H9 (cell line): ENCODE results near the gene SETD7. TPM values are rescaled to one million over a fixed set of nuclear protein-coding genes. Genes with fewer than 3 reads are reported as not detected.

ENCODE experiments used
- DNase-seq: peaks from one replicate; pipeline ENCODE4 v3.0.0-alpha.2; 2017
- H2AFZ ChIP-seq: one replicate; pipeline ENCODE4 v1.6.1; 2013; ENCODE audit warnings: mild to moderate bottlenecking, low read length, control low read depth, moderate library complexity
- H2AK5ac ChIP-seq: 2 replicates; pipeline ENCODE4 v1.6.1; 2013; ENCODE audit warnings: low read length, control low read depth, mixed read lengths; ENCODE audit not compliant: insufficient read length
- H2BK120ac ChIP-seq: one replicate; pipeline ENCODE4 v1.6.1; 2013; ENCODE audit warnings: low read depth, mild to moderate bottlenecking, low read length, control low read depth, inconsistent platforms; ENCODE audit not compliant: poor library complexity, severe bottlenecking
- H2BK12ac ChIP-seq: 2 replicates; pipeline ENCODE4 v1.6.1; 2013; ENCODE audit warnings: low read length, control low read depth, mixed read lengths, low read depth; ENCODE audit not compliant: insufficient read length
- H2BK15ac ChIP-seq: 2 replicates; pipeline ENCODE4 v1.6.1; 2013; ENCODE audit warnings: low read depth, low read length, control low read depth
- H2BK20ac ChIP-seq: one replicate; pipeline ENCODE4 v1.6.1; 2013; ENCODE audit warnings: low read depth, mild to moderate bottlenecking, low read length, control low read depth, inconsistent platforms; ENCODE audit not compliant: poor library complexity, severe bottlenecking
- H2BK5ac ChIP-seq: 2 replicates; pipeline ENCODE4 v1.6.1; 2013; ENCODE audit warnings: low read length, control low read depth, mixed read lengths; ENCODE audit not compliant: insufficient read length
- H3K14ac ChIP-seq: 2 replicates; pipeline ENCODE4 v1.6.1; 2013; ENCODE audit warnings: low read length, control low read depth; ENCODE audit not compliant: insufficient read depth
- H3K18ac ChIP-seq: 2 replicates; pipeline ENCODE4 v1.6.1; 2013; ENCODE audit warnings: low read depth, mild to moderate bottlenecking, mixed read lengths, low read length, control low read depth; ENCODE audit not compliant: insufficient read length
- H3K23ac ChIP-seq: 2 replicates; pipeline ENCODE4 v1.6.1; 2013; ENCODE audit warnings: low read length, control low read depth, mixed read lengths, low read depth; ENCODE audit not compliant: insufficient read length
- H3K23me2 ChIP-seq: 2 replicates; pipeline ENCODE4 v1.6.1; 2013; ENCODE audit warnings: low read depth, mild to moderate bottlenecking, mixed read lengths, low read length, control low read depth; ENCODE audit not compliant: insufficient read length, poor library complexity, severe bottlenecking
- H3K27ac ChIP-seq: 2 replicates; pipeline ENCODE4 v1.5.1; 2013; ENCODE audit warnings: low read length, control low read depth, mixed read lengths, low read depth; ENCODE audit not compliant: insufficient read length
- H3K27me3 ChIP-seq: 2 replicates; pipeline ENCODE4 v1.6.1; 2013; ENCODE audit warnings: low read length, control low read depth, inconsistent platforms; ENCODE audit not compliant: insufficient read depth
- H3K4ac ChIP-seq: 2 replicates; pipeline ENCODE4 v1.6.1; 2013; ENCODE audit warnings: low read depth, mild to moderate bottlenecking, control low read depth, inconsistent platforms, low read length, moderate library complexity
- H3K4me1 ChIP-seq: 2 replicates; pipeline ENCODE4 v1.6.1; 2013; ENCODE audit warnings: low read length, control low read depth, inconsistent platforms; ENCODE audit not compliant: insufficient read depth
- H3K4me2 ChIP-seq: 2 replicates; pipeline ENCODE4 v1.6.1; 2013; ENCODE audit warnings: low read length, control low read depth, mixed read lengths; ENCODE audit not compliant: insufficient read length, insufficient read depth
- H3K56ac ChIP-seq: 2 replicates; pipeline ENCODE4 v1.6.1; 2013; ENCODE audit warnings: low read depth, mild to moderate bottlenecking, mixed read lengths, low read length, control low read depth; ENCODE audit not compliant: insufficient read length
- H3K79me1 ChIP-seq: 2 replicates; pipeline ENCODE4 v1.6.1; 2013; ENCODE audit warnings: low read depth, mild to moderate bottlenecking, moderate library complexity, low read length, control low read depth, inconsistent platforms; ENCODE audit not compliant: insufficient read depth, poor library complexity, severe bottlenecking
- H3K79me2 ChIP-seq: 2 replicates; pipeline ENCODE4 v1.6.1; 2013; ENCODE audit warnings: low read length, control low read depth, inconsistent platforms; ENCODE audit not compliant: insufficient read depth
- H3K9ac ChIP-seq: 2 replicates; pipeline ENCODE4 v1.6.1; 2013; ENCODE audit warnings: low read length, control low read depth, mixed read lengths; ENCODE audit not compliant: insufficient read length; ENCODE audit errors: extremely low read depth
- H3K9me3 ChIP-seq: one replicate; pipeline ENCODE4 v1.6.1; 2013; ENCODE audit warnings: low read depth, low read length, inconsistent platforms; ENCODE audit not compliant: control insufficient read depth
- H3T11ph ChIP-seq: one replicate; pipeline ENCODE4 v1.6.1; 2013; ENCODE audit warnings: mild to moderate bottlenecking, low read length, control low read depth, inconsistent platforms
- H4K20me1 ChIP-seq: one replicate; pipeline ENCODE4 v1.6.1; 2013; ENCODE audit not compliant: control insufficient read depth, insufficient read length, insufficient read depth
- H4K5ac ChIP-seq: 2 replicates; pipeline ENCODE4 v1.6.1; 2013; ENCODE audit warnings: low read depth, mild to moderate bottlenecking, mixed read lengths, low read length, control low read depth; ENCODE audit not compliant: insufficient read length
- H4K8ac ChIP-seq: replicated peaks from 2 replicates; pipeline ENCODE4 v1.6.1; 2013; ENCODE audit warnings: low read length, control low read depth, mixed read lengths, low read depth; ENCODE audit not compliant: insufficient read length
- H4K91ac ChIP-seq: 2 replicates; pipeline ENCODE4 v1.6.1; 2013; ENCODE audit warnings: low read depth, mild to moderate bottlenecking, moderate library complexity, mixed read lengths, low read length, control low read depth; ENCODE audit not compliant: insufficient read length
- H3K27ac Mint-ChIP-seq, 3 experiments: 2 replicates in 2 of 3; 3 replicates in 1 of 3; pipeline ENCODE4 v1.8.0; 2020 to 2021; ENCODE audit warnings: mixed read lengths in 3 of 3, mild to moderate bottlenecking in 1 of 3, moderate library complexity in 1 of 3
- H3K27me3 Mint-ChIP-seq: 2 replicates; pipeline ENCODE4 v1.8.0; 2021; ENCODE audit warnings: low read depth, mild to moderate bottlenecking, moderate library complexity, mixed read lengths
- H3K36me3 Mint-ChIP-seq, 3 experiments: 2 replicates in 2 of 3; 3 replicates in 1 of 3; pipeline ENCODE4 v1.8.0; 2020 to 2021; ENCODE audit warnings: low read depth in 3 of 3, mixed read lengths in 3 of 3; ENCODE audit not compliant: insufficient read depth in 1 of 3
- H3K4me1 Mint-ChIP-seq, 2 experiments: 2 replicates each; pipeline ENCODE4 v1.8.0; 2020; ENCODE audit warnings: mixed read lengths in 2 of 2
- H3K4me3 Mint-ChIP-seq, 2 experiments: 2 replicates in 1 of 2; 3 replicates in 1 of 2; pipeline ENCODE4 v1.8.0; 2020 to 2021; ENCODE audit warnings: mild to moderate bottlenecking in 2 of 2, mixed read lengths in 2 of 2, moderate library complexity in 1 of 2
- H3K9me3 Mint-ChIP-seq, 2 experiments: 2 replicates in 1 of 2; 3 replicates in 1 of 2; pipeline ENCODE4 v1.8.0; 2020; ENCODE audit warnings: mild to moderate bottlenecking in 2 of 2, mixed read lengths in 2 of 2, moderate library complexity in 1 of 2
- WGBS: extraction: QIAGEN DNeasy Blood & Tissue Kit; methylation state at CpG from one replicate; pipeline ENCODE4 v1.1.7; 2013; ENCODE audit warnings: missing lambda C conversion rate, low lambda C conversion rate, mixed read lengths; ENCODE audit not compliant: insufficient read length; ENCODE audit errors: extremely low coverage; 5-methylcytosine and 5-hydroxymethylcytosine counted together
- total RNA-seq: library from RNA; stranded (reverse); gene quantifications from 2 replicates; pipeline ENCODE4 v1.2.1, GENCODE V29; 2021
- TF ChIP-seq, protein P1 (sequence below): fragments of 200-600 bp; sonication (generic); conservative IDR thresholded peaks from 3 replicates; pipeline ENCODE4 v1.8.0; 2021; ENCODE audit warnings: antibody characterized with exemption, mild to moderate bottlenecking

SETD7 gene
- total RNA-seq, 1 experiment from 2014 or later, result 1.5 TPM

- Mint-ChIP-seq H3K36me3 (no peaks in the 10 kb centered on the region), H3K9me3 (no peaks in the 10 kb centered on the region), H3K4me1 (peaks cover 15 to 25% of the 10 kb centered on the region in 2 experiments), H3K27ac (no peak overlapping the region), H3K27me3 (peaks cover 75% of the 10 kb centered on the region), H3K4me3 (no peak overlapping the region)
- Histone ChIP-seq H3K18ac (no peak overlapping the region), H3K9me3 (no peaks in the 10 kb centered on the region), H3K23me2 (no peaks in the 10 kb centered on the region), H2AFZ (no peak overlapping the region), H3K79me2 (no peaks in the 10 kb centered on the region), H3T11ph (no peak overlapping the region), H2BK15ac (no peak overlapping the region), H2BK12ac (no peak overlapping the region), H2AK5ac (no peak overlapping the region), H3K9ac (no peak overlapping the region), H3K14ac (no peak overlapping the region), H3K4ac (no peak overlapping the region), H4K5ac (no peak overlapping the region), H4K20me1 (no peaks in the 10 kb centered on the region), H3K4me1 (no peaks in the 10 kb centered on the region), H2BK5ac (no peak overlapping the region), H3K4me2 (no peak overlapping the region), H4K91ac (no peak overlapping the region), H3K79me1 (no peaks in the 10 kb centered on the region), H2BK20ac (no peak overlapping the region), H3K27ac (no peak overlapping the region), H2BK120ac (no peak overlapping the region), H3K23ac (no peak overlapping the region), H3K56ac (no peak overlapping the region), H4K8ac (no peak overlapping the region), H3K27me3 (peaks cover 6% of the 10 kb centered on the region; the same call in 1 of the 2 replicates)
- DNase-seq, result no peak
- no CpG with 5 or more reads among the region's 8 CpGs for WGBS
- TF ChIP-seq, protein P1, sequence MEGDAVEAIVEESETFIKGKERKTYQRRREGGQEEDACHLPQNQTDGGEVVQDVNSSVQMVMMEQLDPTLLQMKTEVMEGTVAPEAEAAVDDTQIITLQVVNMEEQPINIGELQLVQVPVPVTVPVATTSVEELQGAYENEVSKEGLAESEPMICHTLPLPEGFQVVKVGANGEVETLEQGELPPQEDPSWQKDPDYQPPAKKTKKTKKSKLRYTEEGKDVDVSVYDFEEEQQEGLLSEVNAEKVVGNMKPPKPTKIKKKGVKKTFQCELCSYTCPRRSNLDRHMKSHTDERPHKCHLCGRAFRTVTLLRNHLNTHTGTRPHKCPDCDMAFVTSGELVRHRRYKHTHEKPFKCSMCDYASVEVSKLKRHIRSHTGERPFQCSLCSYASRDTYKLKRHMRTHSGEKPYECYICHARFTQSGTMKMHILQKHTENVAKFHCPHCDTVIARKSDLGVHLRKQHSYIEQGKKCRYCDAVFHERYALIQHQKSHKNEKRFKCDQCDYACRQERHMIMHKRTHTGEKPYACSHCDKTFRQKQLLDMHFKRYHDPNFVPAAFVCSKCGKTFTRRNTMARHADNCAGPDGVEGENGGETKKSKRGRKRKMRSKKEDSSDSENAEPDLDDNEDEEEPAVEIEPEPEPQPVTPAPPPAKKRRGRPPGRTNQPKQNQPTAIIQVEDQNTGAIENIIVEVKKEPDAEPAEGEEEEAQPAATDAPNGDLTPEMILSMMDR, result no peak
Measured at GRCh38 chr4:139581096-139581495, 25.1 kb upstream of the SETD7 start.
